CD14-positive monocyte (primary cell): ENCODE data around the gene SPATA31D1. TPM values are rescaled to one million over a fixed set of nuclear protein-coding genes. Genes with fewer than 3 reads are reported as not detected.

ENCODE experiments used
- DNase-seq, 3 donors: peaks; one replicate each; pipeline ENCODE4 v3.0.0-alpha.2; 2011 to 2022
- H2AFZ ChIP-seq: 2 replicates; pipeline ENCODE4 v1.6.0; 2012; ENCODE audit warnings: mild to moderate bottlenecking, low read depth, low read length, inconsistent platforms; ENCODE audit not compliant: insufficient read depth, poor library complexity, severe bottlenecking
- H3K27ac ChIP-seq, 2 donors: 1 replicate in 1 of 2; 2 replicates in 1 of 2; pipeline ENCODE4 v1.5.1; 2012 to 2013; ENCODE audit warnings: low read length in 2 of 2, control low read depth in 1 of 2, inconsistent platforms in 1 of 2, low read depth in 1 of 2, mild to moderate bottlenecking in 1 of 2
- H3K27me3 ChIP-seq, 2 donors: one replicate each; pipeline versions ENCODE4 v1.6.0 to v1.6.1; 2011 to 2013; ENCODE audit warnings: low read length in 2 of 2; ENCODE audit not compliant: control insufficient read depth in 2 of 2, insufficient read depth in 2 of 2
- H3K36me3 ChIP-seq, 2 donors: replicated peaks in 1 of 2; 1 replicate in 1 of 2; 2 replicates in 1 of 2; pipeline versions ENCODE4 v1.5.1 to v1.6.1; 2012 to 2013; ENCODE audit warnings: low read length in 2 of 2, control low read depth in 1 of 2, inconsistent platforms in 1 of 2, mild to moderate bottlenecking in 1 of 2; ENCODE audit not compliant: insufficient read depth in 2 of 2, control insufficient read depth in 1 of 2
- H3K4me1 ChIP-seq, 2 donors: 1 replicate in 1 of 2; 2 replicates in 1 of 2; pipeline versions ENCODE4 v1.5.1 to v1.6.1; 2012 to 2013; ENCODE audit warnings: low read length in 2 of 2, control low read depth in 1 of 2, inconsistent platforms in 1 of 2, mild to moderate bottlenecking in 1 of 2, moderate library complexity in 1 of 2; ENCODE audit not compliant: insufficient read depth in 2 of 2, control insufficient read depth in 1 of 2
- H3K4me2 ChIP-seq: replicated peaks from 2 replicates; pipeline ENCODE3; 2012; ENCODE audit warnings: low read length, moderate library complexity, mild to moderate bottlenecking; ENCODE audit not compliant: poor library complexity, severe bottlenecking; ENCODE audit errors: extremely low read depth
- H3K4me3 ChIP-seq, 3 experiments: fragments of 200-600 bp in 1 of 3; sonication (generic) in 1 of 3; replicated peaks in 1 of 3; 1 replicate in 2 of 3; 2 replicates in 1 of 3; pipeline ENCODE4 v1.5.1; 2011 to 2013; ENCODE audit warnings: low read length in 3 of 3, mild to moderate bottlenecking in 3 of 3, control low read depth in 2 of 3, low read depth in 2 of 3, inconsistent platforms in 1 of 3, moderate library complexity in 1 of 3
- H3K79me2 ChIP-seq: 2 replicates; pipeline ENCODE4 v1.6.0; 2012; ENCODE audit warnings: mild to moderate bottlenecking, control low read depth, inconsistent platforms, low read length, moderate library complexity; ENCODE audit not compliant: insufficient read depth
- H3K9ac ChIP-seq: 2 replicates; pipeline ENCODE4 v1.6.0; 2017; ENCODE audit warnings: low read length, mild to moderate bottlenecking; ENCODE audit not compliant: insufficient read depth, poor library complexity, severe bottlenecking
- H3K9me3 ChIP-seq, 2 donors: replicated peaks in 1 of 2; 1 replicate in 1 of 2; 2 replicates in 1 of 2; pipeline versions ENCODE4 v1.5.1 to v1.6.1; 2012 to 2013; ENCODE audit warnings: low read length in 2 of 2, control low read depth in 1 of 2; ENCODE audit not compliant: control insufficient read depth in 1 of 2, insufficient read depth in 1 of 2
- H4K20me1 ChIP-seq: 2 replicates; pipeline ENCODE4 v1.6.0; 2012; ENCODE audit warnings: mild to moderate bottlenecking, low read length, control low read depth, moderate library complexity; ENCODE audit not compliant: insufficient read depth
- H3K27ac Mint-ChIP-seq, 7 donors: one replicate each; pipeline ENCODE4 v1.8.0; 2020; ENCODE audit warnings: mild to moderate bottlenecking in 7 of 7, mixed read lengths in 7 of 7, moderate library complexity in 6 of 7, inconsistent platforms in 2 of 7
- H3K27me3 Mint-ChIP-seq, 3 donors: one replicate each; pipeline ENCODE4 v1.8.0; 2021 to 2022; ENCODE audit warnings: low read depth in 3 of 3, mild to moderate bottlenecking in 3 of 3, mixed read lengths in 3 of 3, moderate library complexity in 3 of 3, inconsistent platforms in 1 of 3
- H3K36me3 Mint-ChIP-seq, 2 donors: one replicate each; pipeline ENCODE4 v1.8.0; 2020; ENCODE audit warnings: mixed read lengths in 2 of 2, inconsistent platforms in 1 of 2, mild to moderate bottlenecking in 1 of 2
- H3K4me1 Mint-ChIP-seq: one replicate; pipeline ENCODE4 v1.8.0; 2020; ENCODE audit warnings: mild to moderate bottlenecking, mixed read lengths
- H3K4me3 Mint-ChIP-seq, 2 donors: one replicate each; pipeline ENCODE4 v1.8.0; 2020; ENCODE audit warnings: mild to moderate bottlenecking in 2 of 2, mixed read lengths in 2 of 2, moderate library complexity in 1 of 2
- H3K9me3 Mint-ChIP-seq, 7 donors: one replicate each; pipeline ENCODE4 v1.8.0; 2020 to 2022; ENCODE audit warnings: mixed read lengths in 7 of 7, mild to moderate bottlenecking in 6 of 7, moderate library complexity in 6 of 7, inconsistent platforms in 2 of 7
- WGBS: methylation state at CpG from one replicate; pipeline ENCODE4 v1.1.5; 2013; ENCODE audit warnings: missing lambda C conversion rate; ENCODE audit not compliant: insufficient coverage; 5-methylcytosine and 5-hydroxymethylcytosine counted together
- intact Hi-C, 2 donors: fragments of 100-400 bp; cut with micrococcal nuclease; formaldehyde crosslinking; loops; one replicate each; pipeline versions ENCODE4 v1.15.0 to v1.15.1; 2023
- polyA plus RNA-seq, 3 donors: library from polyadenylated mRNA; depleted of rRNA in 1 of 3; unstranded in 2 of 3; stranded (reverse) in 1 of 3; fragments of 300-500 nt in 2 of 3; fragments of >200 nt in 1 of 3; fragmentation: Illumina TruSeq in 2 of 3; gene quantifications; 1 replicate in 2 of 3; 2 replicates in 1 of 3; pipeline ENCODE4 v1.2.3, GENCODE V29; 2012 to 2021
- TF ChIP-seq, protein P1 (sequence below): fragments of 200-600 bp; IDR thresholded peaks from one replicate; pipeline ENCODE4 v1.8.0; 2022; ENCODE audit warnings: antibody characterized with exemption, mild to moderate bottlenecking

SPATA31D1 gene
- polyA plus RNA-seq, 3 donors, result not detected

DNA sequence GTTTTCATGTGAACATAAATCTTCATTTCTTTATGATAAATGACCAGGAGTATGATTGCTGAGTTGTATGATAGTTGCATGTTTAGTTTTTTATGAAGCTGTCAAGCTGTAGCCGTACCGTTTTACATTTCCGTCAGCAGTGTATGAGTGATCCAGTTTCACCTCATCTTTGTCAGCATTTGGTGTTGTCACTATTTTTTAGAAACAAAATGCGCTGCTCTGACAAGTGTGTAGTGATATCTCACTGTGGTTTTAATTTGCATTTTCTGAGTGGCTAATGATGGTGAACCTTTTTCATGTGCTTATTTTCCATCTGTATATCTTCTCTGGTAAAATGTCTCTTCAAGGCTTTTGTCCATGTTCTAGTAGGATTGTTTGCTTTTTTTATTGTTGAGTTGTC is 6.7 kb upstream of the SPATA31D1 start:
- Mint-ChIP-seq H3K27me3 (no peaks in the 10 kb centered on the region), H3K4me3 (no peak overlapping the region), H3K9me3 (peaks cover 2 to 16% (median 7%) of the 10 kb centered on the region in 7 donors), H3K27ac (no peak overlapping the region), H3K36me3 (no peaks in the 10 kb centered on the region), H3K4me1 (no peaks in the 10 kb centered on the region)
- Histone ChIP-seq H3K27ac (no peak overlapping the region), H3K4me3 (no peak overlapping the region), H3K79me2 (no peaks in the 10 kb centered on the region), H3K4me1 (no peaks in the 10 kb centered on the region), H3K9ac (no peak overlapping the region), H3K4me2 (no peak overlapping the region), H3K36me3 (no peaks in the 10 kb centered on the region), H4K20me1 (no peaks in the 10 kb centered on the region), H3K27me3 (no peaks in the 10 kb centered on the region), H3K9me3 (peaks cover 9 to 11% of the 10 kb centered on the region in 2 donors), H2AFZ (no peak overlapping the region)
- intact Hi-C loops, result no loop called here
- TF ChIP-seq, protein P1, sequence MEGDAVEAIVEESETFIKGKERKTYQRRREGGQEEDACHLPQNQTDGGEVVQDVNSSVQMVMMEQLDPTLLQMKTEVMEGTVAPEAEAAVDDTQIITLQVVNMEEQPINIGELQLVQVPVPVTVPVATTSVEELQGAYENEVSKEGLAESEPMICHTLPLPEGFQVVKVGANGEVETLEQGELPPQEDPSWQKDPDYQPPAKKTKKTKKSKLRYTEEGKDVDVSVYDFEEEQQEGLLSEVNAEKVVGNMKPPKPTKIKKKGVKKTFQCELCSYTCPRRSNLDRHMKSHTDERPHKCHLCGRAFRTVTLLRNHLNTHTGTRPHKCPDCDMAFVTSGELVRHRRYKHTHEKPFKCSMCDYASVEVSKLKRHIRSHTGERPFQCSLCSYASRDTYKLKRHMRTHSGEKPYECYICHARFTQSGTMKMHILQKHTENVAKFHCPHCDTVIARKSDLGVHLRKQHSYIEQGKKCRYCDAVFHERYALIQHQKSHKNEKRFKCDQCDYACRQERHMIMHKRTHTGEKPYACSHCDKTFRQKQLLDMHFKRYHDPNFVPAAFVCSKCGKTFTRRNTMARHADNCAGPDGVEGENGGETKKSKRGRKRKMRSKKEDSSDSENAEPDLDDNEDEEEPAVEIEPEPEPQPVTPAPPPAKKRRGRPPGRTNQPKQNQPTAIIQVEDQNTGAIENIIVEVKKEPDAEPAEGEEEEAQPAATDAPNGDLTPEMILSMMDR, result no peak
- 100% methylated on average over 3 of the region's 4 CpGs for WGBS
- no peak for DNase-seq

- peaks cover 0 to 10% (median 2%) of the 10 kb centered on the region in 7 donors for H3K9me3 Mint-ChIP-seq
- intact Hi-C loops, result no loop called here
- no peaks in the 10 kb centered on the region for H3K4me1 ChIP-seq
- H3K9ac ChIP-seq, result no peak overlapping the region
- no peak overlapping the region for H3K4me3 ChIP-seq
- no peaks in the 10 kb centered on the region for H3K4me1 Mint-ChIP-seq
- H3K27ac ChIP-seq, result no peak overlapping the region
- H3K36me3 ChIP-seq, result no peaks in the 10 kb centered on the region
- no peaks in the 10 kb centered on the region for H3K27me3 ChIP-seq
- TF ChIP-seq, protein P1, result no peak
- peaks cover 0 to 4% of the 10 kb centered on the region in 2 donors for H3K9me3 ChIP-seq
- H3K27ac Mint-ChIP-seq, result no peak overlapping the region
- H3K4me2 ChIP-seq, result no peak overlapping the region
- WGBS, result 100% methylated on average over 2 of the region's 6 CpGs
- no peaks in the 10 kb centered on the region for H4K20me1 ChIP-seq
- H3K79me2 ChIP-seq, result no peaks in the 10 kb centered on the region
- peaks cover 0 to 2% (median 0%) of the 10 kb centered on the region in 3 donors for H3K27me3 Mint-ChIP-seq
- no peak overlapping the region for H2AFZ ChIP-seq
- DNase-seq, result no peak
- H3K36me3 Mint-ChIP-seq, result no peaks in the 10 kb centered on the region
- no peak overlapping the region for H3K4me3 Mint-ChIP-seq
Observed at GRCh38 chr9:81984928-81985327, 3.6 kb upstream of the SPATA31D1 start.
